Calu3 (cell line): ENCODE results near the gene ZNF367. TPM values are rescaled to one million over a fixed set of nuclear protein-coding genes. Genes with fewer than 3 reads are reported as not detected.
"Not testable (repeated sequence)": the region's sequence is repeated elsewhere in the genome, so short reads cannot be mapped to it uniquely, and the experiment has no call there.

ENCODE experiments used
- BruUV-seq: library from RNA; stranded (reverse); fragments of 400-500 nt; replicated peaks from 2 replicates; lab custom pipeline; 2021; lab: Mats Ljungman, UMichigan
- CTCF ChIA-PET: fragments of 300-600 bp; sonication (Branson Sonifier 250); formaldehyde crosslinking; loops from one replicate; lab custom pipeline; 2022; ENCODE audit warnings: antibody characterized with exemption; lab: Charles Lee
- DNase-seq: peaks from one replicate; pipeline ENCODE4 v3.0.0; 2022
- H3K27ac Mint-ChIP-seq: one replicate; pipeline ENCODE4 v1.8.0; 2022; ENCODE audit warnings: mixed read lengths; ENCODE audit not compliant: unreplicated experiment
- H3K27me3 Mint-ChIP-seq: one replicate; pipeline ENCODE4 v1.8.0; 2022; ENCODE audit warnings: mixed read lengths; ENCODE audit not compliant: unreplicated experiment
- H3K36me3 Mint-ChIP-seq: one replicate; pipeline ENCODE4 v1.8.0; 2022; ENCODE audit warnings: mild to moderate bottlenecking, moderate library complexity, mixed read lengths; ENCODE audit not compliant: insufficient read depth, unreplicated experiment
- H3K4me1 Mint-ChIP-seq: one replicate; pipeline ENCODE4 v1.8.0; 2022; ENCODE audit warnings: mild to moderate bottlenecking, low read depth, mixed read lengths; ENCODE audit not compliant: unreplicated experiment
- H3K4me3 Mint-ChIP-seq: one replicate; pipeline ENCODE4 v1.8.0; 2022; ENCODE audit warnings: mild to moderate bottlenecking, low read depth, moderate library complexity, mixed read lengths; ENCODE audit not compliant: unreplicated experiment
- H3K9me3 Mint-ChIP-seq: one replicate; pipeline ENCODE4 v1.8.0; 2022; ENCODE audit warnings: low read depth, mixed read lengths; ENCODE audit not compliant: unreplicated experiment
- CTCF ChIP-seq: fragments of 200-600 bp; IDR thresholded peaks from one replicate; pipeline ENCODE4 v1.8.0; 2022; ENCODE audit warnings: antibody characterized with exemption; ENCODE audit not compliant: unreplicated experiment
- intact Hi-C: fragments of 100-400 bp; cut with micrococcal nuclease; formaldehyde crosslinking; loops from one replicate; pipeline ENCODE4 v1.10.0; 2022; ENCODE audit not compliant: unreplicated experiment
- total RNA-seq: library from RNA; stranded (reverse); gene quantifications from 2 replicates; pipeline ENCODE4 v1.2.3, GENCODE V29; 2022

The ZNF367 gene
- total RNA-seq, 1 experiment from 2014 or later = 9.6 TPM

GRCh38 chr9:96367943-96368342 lies 50.2 kb downstream of the ZNF367 start:
- intact Hi-C loops = no loop called here
- Mint-ChIP-seq H3K9me3 (peaks cover 2% of the 10 kb centered on the region), H3K36me3 (peaks cover 12% of the 10 kb centered on the region), H3K4me3 (no peak overlapping the region), H3K27ac (no peak overlapping the region), H3K4me1 (peaks cover 7% of the 10 kb centered on the region), H3K27me3 (no peaks in the 10 kb centered on the region)
- no peak for DNase-seq
- BruUV-seq = no TSS peak
- CTCF ChIA-PET = no interaction called here
- TF ChIP-seq CTCF = no peak

- H3K4me3 Mint-ChIP-seq = no peak overlapping the region
- no peak for TF ChIP-seq CTCF
- no peaks in the 10 kb centered on the region for H3K27me3 Mint-ChIP-seq
- BruUV-seq = TSS peak; percentile 32
- no peak for DNase-seq
- H3K9me3 Mint-ChIP-seq = peaks cover 2% of the 10 kb centered on the region
- CTCF ChIA-PET = no interaction called here
- H3K36me3 Mint-ChIP-seq = peaks cover 17% of the 10 kb centered on the region
- no peaks in the 10 kb centered on the region for H3K4me1 Mint-ChIP-seq
- intact Hi-C loops = no loop called here
- H3K27ac Mint-ChIP-seq = no peak overlapping the region
Observed at GRCh38 chr9:96363175-96363967, 54.8 kb downstream of the ZNF367 start.

- not testable (repeated sequence) for BruUV-seq, DNase-seq
Observed at GRCh38 chr9:96362119-96362518, 56.1 kb downstream of the ZNF367 start.

GRCh38 chr9:96361668-96362067 lies 56.5 kb downstream of the ZNF367 start:
- TF ChIP-seq CTCF = no peak
- intact Hi-C loops = no loop called here
- Mint-ChIP-seq H3K4me1 (no peaks in the 10 kb centered on the region), H3K4me3 (no peak overlapping the region), H3K27me3 (no peaks in the 10 kb centered on the region), H3K9me3 (peaks cover 2% of the 10 kb centered on the region), H3K36me3 (peaks cover 17% of the 10 kb centered on the region), H3K27ac (no peak overlapping the region)
- CTCF ChIA-PET = no interaction called here
- DNase-seq = no peak
- BruUV-seq = no TSS peak

More at GRCh38 chr9:96362119-96362518, 56.1 kb downstream of the ZNF367 start:
- H3K9me3 Mint-ChIP-seq, H3K27me3 Mint-ChIP-seq, H3K4me3 Mint-ChIP-seq, H3K4me1 Mint-ChIP-seq, intact Hi-C loops, CTCF ChIA-PET, H3K27ac Mint-ChIP-seq: not testable (repeated sequence)
- H3K36me3 Mint-ChIP-seq = peaks cover 17% of the 10 kb centered on the region

- no peaks in the 10 kb centered on the region for H3K4me1 Mint-ChIP-seq
- H3K27me3 Mint-ChIP-seq = no peaks in the 10 kb centered on the region
- peaks cover 2% of the 10 kb centered on the region for H3K9me3 Mint-ChIP-seq
- no TSS peak for BruUV-seq
- peaks cover 18% of the 10 kb centered on the region for H3K36me3 Mint-ChIP-seq
- no peak overlapping the region for H3K27ac Mint-ChIP-seq
- TF ChIP-seq CTCF = no peak
- DNase-seq = no peak
- intact Hi-C loops = no loop called here
- H3K4me3 Mint-ChIP-seq = no peak overlapping the region
- CTCF ChIA-PET = no interaction called here
Observed at GRCh38 chr9:96360976-96361375, 57.2 kb downstream of the ZNF367 start.

GRCh38 chr9:96360523-96360922 lies 57.6 kb downstream of the ZNF367 start:
- BruUV-seq, H3K4me3 Mint-ChIP-seq, H3K27me3 Mint-ChIP-seq, DNase-seq, H3K4me1 Mint-ChIP-seq, CTCF ChIA-PET, H3K9me3 Mint-ChIP-seq, intact Hi-C loops, H3K27ac Mint-ChIP-seq: not testable (repeated sequence)
- H3K36me3 Mint-ChIP-seq = peaks cover 20% of the 10 kb centered on the region
